NCI-H128 (cell line): ENCODE results near the gene MYBBP1A.

Experiments used
- DNase-seq: peaks from one replicate; lab custom pipeline; 2025; ENCODE audit not compliant: unreplicated experiment; lab: John Stamatoyannopoulos, UW

Gene MYBBP1A

DNA sequence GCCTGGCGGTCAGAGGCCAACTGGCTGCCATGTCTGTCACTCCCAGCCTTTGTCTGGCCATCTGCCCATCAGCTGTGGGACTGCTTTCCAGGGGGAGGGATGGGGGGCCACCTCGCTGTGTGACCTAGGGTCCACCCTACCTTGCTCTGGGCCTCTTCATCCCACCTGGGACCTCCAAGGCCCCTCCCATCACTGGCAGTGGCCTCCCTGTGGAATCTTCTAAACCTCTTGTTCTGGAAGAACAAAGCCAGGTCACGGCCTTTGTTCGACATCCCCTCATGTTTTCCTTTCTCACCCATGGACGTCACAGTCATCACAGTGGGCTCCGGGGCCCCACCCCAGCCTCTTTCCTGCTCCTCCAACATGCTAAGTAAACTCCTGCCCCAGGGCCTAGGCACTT is 32.5 kb downstream of the MYBBP1A start:
- no peak for DNase-seq

DNA sequence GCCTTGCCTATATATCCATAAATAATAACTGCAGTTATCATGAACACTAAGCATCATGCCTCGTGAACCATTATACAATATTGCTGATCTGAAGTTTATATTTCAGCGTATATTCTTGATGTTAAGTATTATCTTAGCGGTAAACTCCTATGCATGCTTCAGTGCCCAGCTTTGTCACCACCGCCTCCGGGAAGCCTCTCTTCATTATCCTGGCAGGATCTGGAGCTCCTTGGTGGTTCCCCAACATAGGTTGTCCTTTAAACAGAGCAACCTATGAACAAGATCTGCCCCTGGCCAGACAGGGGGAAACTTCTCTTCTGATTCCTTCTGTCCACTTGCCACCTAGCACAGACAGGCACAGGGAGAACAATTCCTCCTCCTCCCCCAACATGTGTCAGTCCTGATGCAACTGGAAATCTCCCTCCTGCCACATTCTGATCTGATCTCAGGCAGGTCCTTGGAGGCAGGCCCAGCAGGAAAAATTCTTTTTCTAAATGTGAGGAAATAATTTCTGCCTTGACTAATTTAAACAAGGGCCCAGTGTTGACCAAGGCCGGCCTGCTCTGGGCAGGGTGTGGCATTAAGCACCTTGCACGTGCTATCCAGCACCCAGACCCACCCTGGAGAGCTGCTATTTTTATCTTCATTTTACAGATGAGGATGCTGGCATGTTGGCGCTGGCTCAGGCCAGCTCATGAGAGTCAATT is 34.1 kb downstream of the MYBBP1A start:
- DNase-seq, result no peak

- no peak for DNase-seq
Observed at GRCh38 chr17:4520060-4520893, 34.9 kb downstream of the MYBBP1A start.

DNA sequence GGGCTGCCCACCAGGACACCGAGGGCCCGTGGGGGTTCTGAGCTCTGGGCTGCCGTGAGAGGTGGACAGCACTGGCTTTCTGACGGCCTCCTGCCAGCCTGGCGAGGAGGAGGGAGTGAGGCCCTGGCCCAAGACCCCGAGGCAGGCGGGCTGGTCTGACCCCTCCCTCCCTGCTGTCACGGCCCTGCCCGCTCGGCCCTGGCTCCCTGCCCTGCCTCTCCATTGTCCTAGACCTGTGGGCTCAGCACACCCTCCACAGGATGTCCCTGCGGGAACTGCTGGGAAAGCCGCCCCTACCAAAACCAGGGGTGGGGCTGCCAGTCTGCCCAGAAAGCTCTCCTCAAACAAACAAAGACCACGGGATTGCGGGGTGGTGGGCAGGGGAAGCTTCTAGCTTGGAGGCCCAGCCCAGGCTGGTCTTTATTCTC is 35.8 kb downstream of the MYBBP1A start:
- DNase-seq, result no peak

- DNase-seq, result no peak
Observed at GRCh38 chr17:4518901-4519300, 36.3 kb downstream of the MYBBP1A start.

- DNase-seq, result no peak
Observed at GRCh38 chr17:4516735-4517134, 38.4 kb downstream of the MYBBP1A start.

DNA sequence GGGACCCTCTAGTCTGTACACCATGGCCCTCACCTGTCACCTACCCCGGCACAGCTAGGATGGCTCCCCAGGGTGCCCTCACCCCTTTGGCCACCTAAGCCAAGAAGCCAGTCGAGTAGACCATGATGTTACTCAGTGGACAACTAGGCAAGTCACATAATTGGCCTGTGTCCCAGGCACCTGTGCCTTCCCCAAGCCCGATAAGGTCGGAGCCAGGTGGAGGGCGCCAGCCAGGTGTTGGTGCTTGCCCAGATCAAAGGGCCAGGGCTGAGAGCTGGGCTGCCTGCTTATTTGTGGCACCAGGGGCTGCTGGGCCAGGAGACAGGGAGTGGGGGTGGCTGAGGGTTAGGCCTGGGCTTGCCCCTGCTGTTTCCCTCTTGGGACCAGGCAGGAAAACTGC is 39.7 kb downstream of the MYBBP1A start:
- no peak for DNase-seq

DNA sequence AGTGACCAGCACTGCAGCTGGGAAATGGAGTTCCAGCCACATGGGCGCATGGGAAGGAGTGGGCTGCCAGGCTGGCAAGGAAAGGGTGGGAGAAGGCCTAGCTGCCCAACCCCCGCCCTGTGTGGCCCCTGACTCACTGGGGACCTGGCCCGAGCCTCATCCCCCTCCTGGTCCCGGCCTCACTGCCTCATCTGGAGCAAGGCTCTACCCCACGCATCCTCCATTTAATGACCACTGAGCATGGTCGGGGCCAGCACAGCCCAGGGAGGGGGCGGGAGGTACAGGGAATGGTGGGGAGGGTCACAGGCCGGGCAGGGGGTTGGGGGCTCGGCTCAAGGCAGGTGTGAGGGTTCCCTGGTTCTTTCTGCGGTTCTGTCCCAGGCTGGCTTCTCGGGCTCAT is 40.4 kb downstream of the MYBBP1A start:
- DNase-seq, result no peak

GRCh38 chr17:4514206-4514605 is 41.0 kb downstream of the MYBBP1A start:
- no peak for DNase-seq

GRCh38 chr17:4513113-4514032 is 41.8 kb downstream of the MYBBP1A start:
- no peak for DNase-seq

DNA sequence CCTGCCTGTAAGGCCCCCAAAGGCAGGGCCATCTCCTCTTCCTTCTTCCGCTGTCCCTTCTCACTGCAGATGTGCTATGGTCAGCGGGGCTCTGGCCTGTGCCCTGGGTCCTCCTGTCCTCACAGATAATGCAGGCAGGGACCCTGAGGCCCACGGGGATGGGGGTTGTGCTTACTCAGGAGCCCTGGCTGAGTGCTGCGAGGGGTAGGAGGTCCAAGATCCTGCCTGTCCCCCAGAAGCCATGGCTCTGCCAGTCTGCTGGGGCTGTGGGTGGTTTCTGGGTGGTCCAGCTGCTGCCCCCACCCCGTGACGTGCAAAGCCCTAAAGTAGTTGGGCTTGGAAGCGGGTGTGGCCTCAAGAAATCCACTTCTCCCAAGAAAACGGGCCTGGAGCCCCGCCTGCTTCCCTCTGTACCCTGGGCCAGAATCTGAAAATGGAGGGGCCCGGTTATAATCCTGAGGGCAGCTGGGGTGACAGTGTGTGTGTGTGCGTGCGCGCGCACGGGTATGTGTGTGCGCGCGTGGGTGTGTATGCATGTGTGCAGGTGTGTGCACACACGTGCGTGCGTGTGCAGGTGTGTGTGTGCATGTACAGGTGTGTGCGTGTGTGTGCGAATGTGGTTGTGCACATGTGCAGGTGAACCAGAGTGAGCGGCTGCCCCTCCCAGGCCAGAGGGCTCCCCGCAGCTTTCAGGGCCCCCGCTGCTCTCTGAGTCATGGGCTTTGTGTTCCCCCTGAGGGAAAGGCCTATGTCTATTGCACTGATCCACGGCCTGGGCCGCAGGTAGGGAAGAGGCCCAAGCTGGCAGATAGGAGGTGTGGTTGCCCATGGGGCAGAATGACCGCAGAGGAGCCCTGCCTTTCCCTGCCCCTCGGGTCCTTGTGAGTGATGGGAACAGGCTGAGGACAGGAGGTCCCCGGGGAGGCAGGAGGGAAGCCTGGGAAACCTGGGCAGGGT is 42.8 kb downstream of the MYBBP1A start:
- DNase-seq, result no peak

DNA sequence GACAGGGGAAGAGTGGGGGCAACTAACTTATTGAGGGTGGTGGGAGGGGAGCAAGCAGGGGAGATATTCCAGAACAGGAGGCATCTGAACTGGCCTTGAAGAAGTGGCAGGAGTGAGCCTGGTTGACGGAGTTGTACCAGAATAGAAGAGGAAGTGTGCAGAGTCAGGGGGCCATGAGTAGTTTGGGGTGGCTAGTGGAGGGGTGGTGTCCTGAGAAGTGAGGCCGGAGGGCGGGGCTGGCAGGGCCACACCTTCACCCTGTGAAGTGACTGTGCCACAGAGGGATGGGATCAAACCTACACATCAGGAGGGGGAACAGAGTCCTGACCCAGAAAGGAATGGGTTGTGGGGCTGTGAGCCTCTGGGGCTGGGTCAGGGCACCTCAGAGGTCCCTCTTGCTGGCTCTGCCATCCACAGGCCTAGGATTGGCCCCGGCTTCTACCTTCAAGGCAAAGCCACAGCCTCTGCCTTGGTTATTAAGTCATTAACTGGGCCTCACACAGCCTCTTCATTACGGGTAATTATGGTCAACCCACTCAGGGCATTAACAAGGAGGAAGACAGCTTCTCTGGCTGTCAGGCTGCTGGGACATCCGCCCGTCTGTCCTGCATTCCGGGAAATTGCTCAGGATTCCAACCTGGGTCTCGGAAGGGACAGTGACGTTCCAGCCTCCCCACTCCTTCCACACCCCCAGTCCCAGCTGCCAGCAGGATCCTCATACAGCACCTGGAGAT is 43.8 kb downstream of the MYBBP1A start:
- DNase-seq, result no peak

- DNase-seq, result no peak
Observed at GRCh38 chr17:4510618-4510941, 44.6 kb downstream of the MYBBP1A start.

DNA sequence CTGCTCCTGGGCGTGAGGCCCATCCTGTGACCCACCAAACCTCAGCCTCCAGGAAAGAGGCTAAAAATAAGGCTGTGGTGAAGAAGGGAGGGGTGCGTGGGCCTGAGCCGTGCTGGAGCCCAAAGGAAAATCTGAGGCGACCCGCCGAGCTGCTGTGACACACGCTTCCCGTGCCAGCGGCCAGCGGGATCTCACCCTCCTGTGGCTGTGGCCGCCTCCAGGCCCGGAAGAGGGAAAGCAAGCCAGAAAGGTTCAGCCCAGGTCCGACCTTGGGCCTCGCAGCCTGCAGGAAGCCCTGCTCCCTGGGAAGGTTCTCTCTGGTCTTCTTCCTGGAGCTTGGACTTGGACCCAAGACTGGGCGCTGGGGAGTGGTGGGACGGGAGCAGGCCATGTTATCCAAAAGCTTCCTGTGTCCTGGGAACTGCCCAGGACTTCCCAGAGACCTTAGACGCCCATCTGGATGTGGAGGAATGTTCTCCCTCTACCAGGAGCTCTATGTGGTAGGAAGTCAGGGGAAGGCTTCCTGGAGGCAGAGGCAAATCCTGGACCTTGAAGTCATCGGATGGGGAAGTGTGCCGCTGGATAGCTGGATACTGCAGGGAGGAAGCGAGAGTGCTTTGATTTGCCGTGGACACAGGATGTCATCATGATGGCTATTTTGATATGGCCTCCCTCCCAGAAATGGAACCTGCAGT is 45.1 kb downstream of the MYBBP1A start:
- DNase-seq, result no peak

DNA sequence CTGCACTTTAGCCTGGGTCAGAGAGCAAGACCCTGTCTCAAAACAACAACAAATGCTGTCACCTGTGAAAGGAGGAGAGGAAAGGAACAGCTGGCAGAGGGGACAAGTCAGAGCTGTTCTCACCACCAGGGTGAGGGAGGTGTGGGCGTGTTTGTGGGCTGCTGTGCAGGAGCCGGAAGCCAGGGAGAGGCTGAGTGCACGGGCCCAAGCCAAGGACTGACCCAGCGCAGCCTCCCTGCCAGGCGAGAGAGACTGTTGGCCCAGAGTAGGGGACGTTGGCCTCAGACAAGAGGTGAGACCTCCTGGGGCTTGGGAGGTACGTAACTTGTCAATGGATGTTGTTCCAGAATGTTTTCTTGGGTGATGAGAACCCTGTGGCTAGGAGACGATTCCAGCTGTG is 45.8 kb downstream of the MYBBP1A start:
- no peak for DNase-seq

DNA sequence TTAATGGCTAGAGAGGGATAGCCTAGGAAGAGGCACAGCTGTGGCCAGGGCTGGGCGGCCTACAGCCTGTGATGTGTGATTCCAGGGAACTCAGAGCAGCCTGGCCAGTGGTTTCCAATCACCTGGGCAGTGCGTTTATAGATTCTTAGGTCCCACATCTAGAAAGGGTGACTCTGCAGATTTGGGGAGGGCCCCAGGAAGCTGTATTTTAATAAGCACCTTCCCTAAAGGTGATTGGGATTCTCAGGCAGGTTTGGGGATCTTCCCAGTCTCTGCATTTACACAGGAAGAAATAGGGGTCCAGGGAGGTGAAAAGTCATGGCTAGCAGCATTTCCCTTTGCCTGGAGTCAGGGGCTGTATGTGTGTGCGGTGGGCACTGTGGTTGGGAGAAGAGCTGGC is 47.0 kb downstream of the MYBBP1A start:
- DNase-seq, result no peak

- no peak for DNase-seq
Observed at GRCh38 chr17:4507361-4508111, 47.6 kb downstream of the MYBBP1A start.

GRCh38 chr17:4506892-4507291 is 48.3 kb downstream of the MYBBP1A start:
- DNase-seq, result no peak
